NCI-H524 treated with DMSO at 0.1 percent for 48 hours (cell line): Measurements from ENCODE around the gene NECTIN1.

Experiments used
- DNase-seq: peaks from one replicate; lab custom pipeline; 2025; lab: John Stamatoyannopoulos, UW

The NECTIN1 gene

GRCh38 chr11:119691701-119692539 is 37.1 kb downstream of the NECTIN1 start:
- no peak for DNase-seq

GRCh38 chr11:119691020-119691666 is 37.9 kb downstream of the NECTIN1 start:
- no peak for DNase-seq

- DNase-seq, result no peak
These were observed 39.7 kb downstream of the NECTIN1 start for GRCh38 chr11:119689302-119689701.

GRCh38 chr11:119688356-119688755 is 40.6 kb downstream of the NECTIN1 start:
- no peak for DNase-seq

GRCh38 chr11:119687373-119688046 is 41.5 kb downstream of the NECTIN1 start:
- DNase-seq, result no peak

- no peak for DNase-seq
These were observed 42.7 kb downstream of the NECTIN1 start for GRCh38 chr11:119686177-119686882.

- DNase-seq, result no peak
These were observed 43.8 kb downstream of the NECTIN1 start for GRCh38 chr11:119685111-119685746.

GRCh38 chr11:119684361-119685110 is 44.5 kb downstream of the NECTIN1 start:
- DNase-seq, result no peak

GRCh38 chr11:119683783-119684182 is 45.2 kb downstream of the NECTIN1 start:
- no peak for DNase-seq

GRCh38 chr11:119681361-119681910 is 47.6 kb downstream of the NECTIN1 start:
- DNase-seq, result no peak

- no peak for DNase-seq
These were observed 48.2 kb downstream of the NECTIN1 start for GRCh38 chr11:119680541-119681360.

GRCh38 chr11:119679346-119679745 is 49.7 kb downstream of the NECTIN1 start:
- DNase-seq, result no peak

- DNase-seq, result no peak
These were observed 50.6 kb downstream of the NECTIN1 start for GRCh38 chr11:119678351-119678750.

- no peak for DNase-seq
These were observed 51.2 kb downstream of the NECTIN1 start for GRCh38 chr11:119677840-119678239.

GRCh38 chr11:119676461-119677020 is 52.5 kb downstream of the NECTIN1 start:
- no peak for DNase-seq

GRCh38 chr11:119673759-119674336 is 55.2 kb downstream of the NECTIN1 start:
- DNase-seq, result no peak

GRCh38 chr11:119673052-119673758 is 55.8 kb downstream of the NECTIN1 start:
- no peak for DNase-seq

- DNase-seq, result no peak
These were observed 56.4 kb downstream of the NECTIN1 start for GRCh38 chr11:119672597-119672996.
